IPS-NIHi7 (cell line): ENCODE data around the gene CLEC1A.
A peak's percentile ranks its signal among the peaks of the same experiment; 100 is the strongest.
"Not testable (repeated sequence)": the region's sequence is repeated elsewhere in the genome, so short reads cannot be mapped to it uniquely, and the experiment has no call there.

Experiments
- DNase-seq: peaks from one replicate; pipeline ENCODE4 v3.0.0; 2012; ENCODE audit warnings: mixed read lengths; ENCODE audit errors: extremely low spot score

CLEC1A gene

DNA sequence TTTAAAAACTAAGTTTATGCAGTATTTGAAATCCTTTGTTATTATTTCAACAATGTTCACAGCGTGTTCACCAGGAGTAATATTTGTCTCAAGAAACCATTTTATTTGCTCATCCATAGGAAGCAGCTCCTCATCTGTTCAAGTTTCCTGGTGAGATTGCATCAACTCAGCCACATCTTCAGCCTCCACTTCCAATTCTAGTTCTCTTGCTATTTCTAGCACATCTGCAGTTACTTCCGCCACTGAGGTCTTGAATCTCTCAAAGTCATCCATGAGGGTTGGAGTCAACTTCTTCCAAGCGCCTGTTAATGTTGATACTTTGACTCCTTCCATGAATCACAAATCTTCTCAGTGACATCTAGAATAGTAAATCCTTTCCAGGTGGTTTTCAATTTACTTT lies 50.3 kb downstream of the CLEC1A start:
- no peak for DNase-seq

DNA sequence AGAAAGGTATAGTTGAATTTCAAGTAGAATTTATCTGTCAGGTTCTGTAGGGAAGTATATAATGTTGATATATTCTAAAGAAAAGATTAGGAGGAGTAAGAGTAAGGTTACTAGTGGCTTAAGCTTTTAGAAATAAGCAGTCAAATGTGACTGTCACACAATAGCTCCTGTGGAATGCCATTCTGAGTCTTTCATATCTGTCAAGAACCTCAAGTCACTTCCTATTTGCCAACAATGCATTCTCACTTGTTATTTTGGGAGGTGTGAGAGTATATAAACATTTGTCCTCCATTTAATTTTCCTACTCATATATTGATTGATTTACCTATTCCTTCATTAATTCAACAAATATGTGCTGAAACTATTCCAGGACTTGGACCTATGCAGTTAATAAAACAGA lies 56.6 kb downstream of the CLEC1A start:
- DNase-seq: no peak

- no peak for DNase-seq
Measured at GRCh38 chr12:10033783-10034545, 64.8 kb downstream of the CLEC1A start.

- peak; percentile 25 for DNase-seq
Measured at GRCh38 chr12:10031771-10032175, 67.0 kb downstream of the CLEC1A start.

DNA sequence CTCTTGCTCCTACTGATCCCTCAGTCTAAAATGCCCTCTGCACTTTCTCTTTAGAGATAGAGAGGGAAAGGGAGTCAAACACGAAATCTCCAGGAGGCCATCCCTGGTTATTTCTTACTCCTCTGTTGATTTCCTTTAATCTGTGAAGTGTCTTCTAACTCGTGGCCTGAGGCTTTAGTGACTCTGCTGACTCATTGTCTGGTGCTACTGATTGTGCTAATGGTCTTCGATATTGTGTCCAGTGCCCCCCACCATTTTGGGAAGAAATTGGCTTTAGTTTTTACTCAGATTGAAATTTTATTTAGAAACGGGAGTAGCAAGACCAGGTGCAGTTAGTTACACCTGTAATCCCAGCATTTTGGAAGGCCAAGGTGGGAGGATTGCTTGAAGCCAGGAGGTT lies 67.5 kb downstream of the CLEC1A start:
- no peak for DNase-seq

- no peak for DNase-seq
Measured at GRCh38 chr12:10030446-10030845, 68.3 kb downstream of the CLEC1A start, which contains the start of gene CLEC9A. Gene CLEC9A (plus strand): TSS chr12:10030682. CDS start chr12:10052688, 22,006 bp downstream.

GRCh38 chr12:10027721-10028120 lies 71.1 kb downstream of the CLEC1A start:
- DNase-seq: no peak

GRCh38 chr12:10027311-10027710 lies 71.5 kb downstream of the CLEC1A start:
- no peak for DNase-seq

- DNase-seq: not testable (repeated sequence)
Measured at GRCh38 chr12:10026666-10027065, 72.1 kb downstream of the CLEC1A start.

- no peak for DNase-seq
Measured at GRCh38 chr12:10025236-10025635, 73.5 kb downstream of the CLEC1A start.

GRCh38 chr12:10021342-10021741 lies 77.4 kb downstream of the CLEC1A start:
- DNase-seq: no peak
